Type B pancreatic cell (in vitro differentiated cells): Measurements from ENCODE around the gene CAMKK1. TPM values are rescaled to one million over a fixed set of nuclear protein-coding genes. Genes with fewer than 3 reads are reported as not detected.

Source experiments
- DNase-seq: peaks from one replicate; pipeline ENCODE4 v3.0.0; 2021; ENCODE audit warnings: mixed read lengths; ENCODE audit not compliant: unreplicated experiment; ENCODE audit errors: extremely low spot score
- H3K27ac Mint-ChIP-seq: 2 replicates; pipeline ENCODE4 v1.8.0; 2021; ENCODE audit warnings: mild to moderate bottlenecking, mixed read lengths
- H3K27me3 Mint-ChIP-seq: 2 replicates; pipeline ENCODE4 v1.8.0; 2021; ENCODE audit warnings: mixed read lengths
- H3K36me3 Mint-ChIP-seq: 2 replicates; pipeline ENCODE4 v1.8.0; 2021; ENCODE audit warnings: mixed read lengths
- H3K4me1 Mint-ChIP-seq: one replicate; pipeline ENCODE4 v1.8.0; 2021; ENCODE audit warnings: mixed read lengths; ENCODE audit not compliant: unreplicated experiment
- H3K4me3 Mint-ChIP-seq: 2 replicates; pipeline ENCODE4 v1.8.0; 2021; ENCODE audit warnings: mild to moderate bottlenecking, mixed read lengths
- H3K9me3 Mint-ChIP-seq: 2 replicates; pipeline ENCODE4 v1.8.0; 2021; ENCODE audit warnings: mixed read lengths
- CTCF ChIP-seq: fragments of 200-600 bp; sonication (generic); conservative IDR thresholded peaks from 2 replicates; pipeline ENCODE4 v1.5.0; 2021; ENCODE audit warnings: antibody characterized with exemption, mild to moderate bottlenecking
- total RNA-seq: library from RNA; stranded (reverse); gene quantifications from 2 replicates; pipeline ENCODE4 v1.2.1, GENCODE V29; 2021; ENCODE audit warnings: low replicate concordance

The CAMKK1 gene
- total RNA-seq, 1 donor from 2014 or later = 2.7 TPM

GRCh38 chr17:3826191-3826590 lies 66.7 kb downstream of the CAMKK1 start:
- H3K27ac Mint-ChIP-seq = no peak overlapping the region
- no peak for TF ChIP-seq CTCF
- no peak overlapping the region for H3K4me3 Mint-ChIP-seq
- peaks cover 27% of the 10 kb centered on the region for H3K36me3 Mint-ChIP-seq
- H3K27me3 Mint-ChIP-seq = no peaks in the 10 kb centered on the region
- H3K4me1 Mint-ChIP-seq = no peaks in the 10 kb centered on the region
- H3K9me3 Mint-ChIP-seq = no peaks in the 10 kb centered on the region
- no peak for DNase-seq

- H3K27me3 Mint-ChIP-seq = no peaks in the 10 kb centered on the region
- no peaks in the 10 kb centered on the region for H3K4me1 Mint-ChIP-seq
- H3K27ac Mint-ChIP-seq = no peak overlapping the region
- H3K9me3 Mint-ChIP-seq = no peaks in the 10 kb centered on the region
- H3K36me3 Mint-ChIP-seq = peaks cover 25% of the 10 kb centered on the region
- H3K4me3 Mint-ChIP-seq = no peak overlapping the region
- no peak for TF ChIP-seq CTCF
- DNase-seq = no peak
Measured at GRCh38 chr17:3821101-3821500, 71.8 kb downstream of the CAMKK1 start.

- Mint-ChIP-seq H3K9me3 (no peaks in the 10 kb centered on the region), H3K27me3 (no peaks in the 10 kb centered on the region), H3K4me1 (no peaks in the 10 kb centered on the region), H3K36me3 (peaks cover 19% of the 10 kb centered on the region), H3K4me3 (no peak overlapping the region), H3K27ac (peak overlapping the region; percentile 64)
- TF ChIP-seq CTCF = no peak
- no peak for DNase-seq
Measured at GRCh38 chr17:3818786-3819185, 74.1 kb downstream of the CAMKK1 start.

- peaks cover 22% of the 10 kb centered on the region for H3K36me3 Mint-ChIP-seq
- no peak overlapping the region for H3K4me3 Mint-ChIP-seq
- H3K9me3 Mint-ChIP-seq = no peaks in the 10 kb centered on the region
- no peak for DNase-seq
- H3K4me1 Mint-ChIP-seq = no peaks in the 10 kb centered on the region
- H3K27ac Mint-ChIP-seq = no peak overlapping the region
- no peak for TF ChIP-seq CTCF
- H3K27me3 Mint-ChIP-seq = no peaks in the 10 kb centered on the region
Measured at GRCh38 chr17:3817851-3818605, 74.8 kb downstream of the CAMKK1 start.

- Mint-ChIP-seq H3K27me3 (no peaks in the 10 kb centered on the region), H3K9me3 (no peaks in the 10 kb centered on the region), H3K36me3 (peaks cover 24% of the 10 kb centered on the region), H3K4me3 (no peak overlapping the region), H3K27ac (no peak overlapping the region), H3K4me1 (no peaks in the 10 kb centered on the region)
- no peak for DNase-seq
- TF ChIP-seq CTCF = no peak
Measured at GRCh38 chr17:3815925-3816324, 76.9 kb downstream of the CAMKK1 start.
